ENCODE results near the gene NTRK2. TPM values are rescaled to one million over a fixed set of nuclear protein-coding genes. Genes with fewer than 3 reads are reported as not detected.
A peak's percentile ranks its signal among the peaks of the same experiment; 100 is the strongest.

Gene NTRK2
- polyA plus RNA-seq, 1 donor = 17.6 TPM

DNA sequence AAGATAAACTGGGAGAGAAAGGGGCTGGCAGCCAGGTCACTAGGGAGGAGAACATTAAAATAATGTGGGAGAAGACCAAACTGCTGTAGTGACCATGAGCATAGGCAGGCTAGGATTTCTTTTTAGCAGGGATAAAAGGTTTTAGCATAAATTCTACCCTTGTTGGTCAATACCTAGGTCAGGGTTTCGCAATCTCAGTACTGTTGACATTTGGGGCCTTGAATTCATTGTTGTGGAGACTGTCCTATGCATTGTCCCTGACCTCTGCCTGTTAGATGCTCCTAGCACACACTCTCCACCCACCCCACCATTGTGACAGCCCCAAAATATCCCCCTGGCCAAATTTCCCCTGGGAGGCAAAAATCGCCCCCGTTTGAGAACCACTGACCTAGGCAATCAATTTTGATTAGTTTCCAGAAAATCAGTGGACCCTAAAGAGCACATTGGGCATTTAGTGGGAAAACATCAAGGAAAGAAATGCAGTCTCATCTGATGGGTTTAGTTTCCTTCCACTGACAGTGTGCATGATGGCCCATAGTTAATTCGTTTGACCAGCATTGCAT, 181.4 kb downstream of the NTRK2 start:
- DNase-seq (ENCODE audit: low read depth) = no peak

DNA sequence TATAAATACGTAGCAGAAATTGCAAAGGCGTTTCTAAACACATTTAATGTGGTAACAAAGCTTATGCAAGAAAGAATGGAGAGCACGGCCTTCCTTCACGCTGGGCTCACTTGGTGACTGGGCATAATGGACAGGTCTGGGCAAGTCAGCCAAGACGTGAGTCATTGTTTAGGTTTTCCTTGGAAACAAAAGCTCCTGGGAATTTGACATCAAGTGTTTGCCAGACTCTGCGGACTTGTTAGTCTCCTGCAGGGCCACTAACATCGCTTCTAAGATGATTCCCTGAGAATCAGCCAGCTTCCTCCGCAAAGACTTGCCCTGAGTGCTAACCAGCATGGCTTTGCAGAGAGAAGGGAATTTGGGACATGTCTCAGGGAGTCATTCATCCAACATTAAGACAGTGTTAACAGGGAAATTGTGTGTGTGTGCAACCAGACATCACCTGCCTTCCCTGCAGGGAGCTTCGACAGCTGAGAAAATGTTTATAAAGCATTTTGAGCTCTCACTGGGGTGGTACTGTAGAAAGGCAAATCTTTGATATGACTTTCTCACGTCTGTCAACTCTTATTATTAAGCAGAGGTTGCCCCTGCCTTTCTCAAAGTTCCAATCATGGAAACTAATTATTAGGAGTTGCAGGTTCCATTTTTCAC, 182.5 kb downstream of the NTRK2 start:
- no peak for DNase-seq (ENCODE audit: low read depth)

DNA sequence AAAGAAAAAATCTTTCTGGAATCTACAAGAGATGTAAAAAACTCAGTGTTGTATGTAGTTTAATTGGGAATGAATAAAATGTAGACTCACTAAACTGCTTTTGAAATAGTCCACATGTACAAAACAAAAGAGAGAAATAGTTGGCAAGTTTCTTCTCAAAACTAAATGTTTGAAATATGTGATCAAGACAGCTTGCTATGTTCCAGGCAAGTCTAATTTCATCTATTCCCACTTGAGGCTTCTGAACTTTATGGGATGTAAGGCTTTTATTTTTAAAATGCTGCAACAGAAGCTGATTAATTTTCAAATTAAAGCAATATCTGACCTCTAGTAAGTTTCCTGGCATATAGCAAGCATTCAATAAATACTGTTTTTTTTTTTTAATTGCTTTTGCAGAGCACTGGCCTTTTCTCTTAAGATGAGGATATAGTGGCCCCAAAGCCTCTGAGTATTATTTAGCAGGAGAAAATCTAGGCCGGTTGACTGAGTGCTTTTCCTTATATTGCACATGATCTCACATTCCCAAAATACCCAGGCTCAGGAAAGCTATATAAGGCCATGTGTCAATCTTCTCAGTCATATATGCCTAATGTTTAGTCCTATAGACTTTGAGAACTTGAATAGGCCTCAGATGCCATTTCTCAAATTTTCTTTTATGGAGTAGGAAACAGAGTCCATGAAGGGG, 183.2 kb downstream of the NTRK2 start:
- DNase-seq (ENCODE audit: low read depth) = no peak

DNA sequence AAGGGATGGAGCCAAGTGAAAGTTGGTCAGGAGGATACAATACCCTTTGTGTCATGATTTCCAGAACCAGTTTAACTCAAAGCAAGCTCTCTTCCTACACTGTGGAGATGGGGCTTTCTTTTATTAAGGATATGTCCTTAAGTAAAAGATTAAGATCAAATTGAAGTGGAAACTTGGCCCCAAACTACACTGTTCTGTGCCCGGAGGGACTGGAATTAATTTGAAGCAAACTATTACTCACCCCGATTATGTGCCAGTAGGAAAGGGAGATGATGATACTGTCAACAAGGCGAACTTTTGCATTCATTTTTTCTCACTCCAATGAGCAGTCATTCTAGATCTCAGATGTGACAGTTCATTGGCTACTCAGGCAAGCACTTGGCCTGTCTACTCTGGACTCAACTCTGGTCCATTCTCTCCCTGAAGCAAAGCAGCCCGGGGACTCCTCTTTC, 186.7 kb downstream of the NTRK2 start:
- DNase-seq (ENCODE audit: low read depth) = peak; percentile 93

DNA sequence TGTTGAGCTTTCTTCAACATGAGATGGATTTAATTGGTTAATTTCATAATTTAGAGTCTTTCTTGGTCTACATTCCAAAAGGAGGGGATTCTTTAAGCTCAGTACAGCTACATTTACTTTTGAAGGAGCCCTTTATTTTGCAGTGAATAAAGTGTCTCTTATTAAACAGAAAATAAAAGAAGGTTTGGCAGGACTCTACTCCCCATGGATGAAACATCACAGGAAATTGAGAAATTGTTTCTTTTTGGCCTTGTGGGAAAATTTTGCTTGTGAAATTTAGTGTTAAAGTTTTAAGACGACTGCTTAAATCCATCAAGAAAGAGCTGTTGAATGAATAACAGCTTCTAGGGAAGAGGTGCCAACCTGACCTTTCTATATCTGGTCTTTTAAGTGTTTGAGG, 187.7 kb downstream of the NTRK2 start:
- no peak for DNase-seq (ENCODE audit: low read depth)

DNA sequence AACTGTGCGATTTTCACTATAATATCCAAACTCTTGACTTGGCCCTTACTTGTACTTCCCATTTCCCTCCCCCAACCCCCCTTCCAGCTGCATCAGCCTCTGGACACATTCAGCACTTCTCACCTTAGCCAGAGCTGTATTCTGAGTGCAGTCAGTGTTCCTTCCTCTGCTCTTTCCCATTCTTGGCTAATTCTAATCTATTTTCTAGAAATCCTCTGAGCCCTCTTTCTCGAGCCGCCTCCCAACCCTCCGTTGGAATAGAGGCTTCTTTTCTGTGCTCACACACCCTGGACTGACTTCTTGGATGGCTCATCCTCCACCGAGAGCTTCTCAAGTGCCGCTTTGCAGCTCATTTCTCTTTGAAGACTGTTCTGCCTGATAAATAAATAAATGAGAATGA, 188.8 kb downstream of the NTRK2 start:
- peak; percentile 65 for DNase-seq (ENCODE audit: low read depth)

DNA sequence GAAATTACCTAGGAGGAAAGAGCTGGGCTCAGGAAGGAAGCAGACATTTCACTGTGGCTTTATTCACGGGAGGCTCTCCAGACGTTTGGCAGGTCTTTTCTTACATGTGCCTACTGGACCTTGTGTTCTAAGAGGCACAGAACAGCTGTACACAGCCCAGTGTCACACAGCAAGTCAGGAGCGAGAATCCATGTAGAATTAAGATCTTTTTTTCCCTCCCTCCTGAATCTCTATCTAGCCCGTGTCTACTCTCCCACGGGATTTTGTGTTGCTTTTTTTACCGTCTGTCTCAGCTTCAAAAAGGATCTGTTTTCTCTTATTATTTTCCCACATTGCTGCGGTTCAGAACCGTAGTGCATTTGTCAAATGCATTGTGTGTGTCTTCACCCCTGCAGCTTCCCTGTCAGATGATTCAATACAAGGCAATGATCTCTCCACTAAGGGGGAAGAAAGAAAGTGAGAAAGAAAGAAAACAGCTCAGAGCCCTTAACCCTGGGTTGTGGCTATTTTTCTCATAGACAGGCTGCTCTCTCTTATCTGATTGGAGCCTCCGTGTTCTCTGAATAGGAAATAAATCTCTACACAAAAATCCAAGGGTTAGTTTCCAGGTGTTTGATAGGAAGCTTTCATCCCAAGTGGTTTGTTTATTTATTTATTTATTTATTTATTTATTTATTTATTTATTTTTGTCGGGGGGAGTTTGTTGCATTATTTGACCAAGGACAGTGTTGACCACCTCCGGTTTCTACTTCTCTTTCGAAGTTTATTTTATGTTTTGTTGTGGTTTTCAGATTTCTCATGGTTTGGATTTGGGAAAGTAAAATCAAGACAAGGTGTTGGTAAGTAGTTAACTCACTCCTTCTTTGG, 191.0 kb downstream of the NTRK2 start:
- DNase-seq (ENCODE audit: low read depth) = no peak

DNA sequence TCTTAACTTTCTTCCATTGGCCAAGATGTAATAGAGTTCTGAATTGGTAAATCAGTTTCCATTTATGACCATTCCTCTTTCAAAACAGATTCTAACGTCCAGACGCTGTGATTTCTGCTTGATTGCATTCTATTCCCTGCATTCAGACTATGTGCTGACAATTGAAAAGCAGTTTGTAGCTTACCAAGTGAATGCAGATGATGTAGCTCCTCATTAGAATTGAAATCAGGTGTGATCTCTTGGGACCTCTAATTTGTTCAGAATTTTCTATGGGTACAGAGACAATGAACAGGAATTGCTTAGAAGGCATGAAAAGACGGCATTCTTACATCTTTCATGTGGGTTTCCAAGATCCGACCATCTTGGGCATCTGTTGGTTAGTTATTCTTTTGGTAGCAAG, 191.9 kb downstream of the NTRK2 start:
- DNase-seq (ENCODE audit: low read depth) = no peak

DNA sequence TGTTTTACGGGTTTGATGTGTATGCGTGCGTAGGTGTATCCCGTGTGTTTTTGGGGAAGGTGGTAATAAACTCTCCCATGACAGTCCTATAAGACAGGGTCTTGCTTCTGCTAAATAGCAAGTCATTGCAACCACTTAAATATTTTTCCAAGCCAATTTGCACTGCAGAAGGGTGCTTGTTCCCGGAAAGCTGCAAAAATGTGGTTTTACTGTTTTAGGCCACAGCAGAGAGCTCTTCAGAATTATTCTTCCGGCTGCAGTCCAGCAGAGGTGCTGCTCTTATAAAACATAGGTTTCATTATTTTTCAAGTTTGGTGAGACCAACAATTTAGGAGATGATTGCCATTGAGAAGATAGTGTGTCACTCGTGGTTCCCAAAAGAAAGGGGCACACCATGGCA, 192.8 kb downstream of the NTRK2 start:
- DNase-seq (ENCODE audit: low read depth) = no peak

DNA sequence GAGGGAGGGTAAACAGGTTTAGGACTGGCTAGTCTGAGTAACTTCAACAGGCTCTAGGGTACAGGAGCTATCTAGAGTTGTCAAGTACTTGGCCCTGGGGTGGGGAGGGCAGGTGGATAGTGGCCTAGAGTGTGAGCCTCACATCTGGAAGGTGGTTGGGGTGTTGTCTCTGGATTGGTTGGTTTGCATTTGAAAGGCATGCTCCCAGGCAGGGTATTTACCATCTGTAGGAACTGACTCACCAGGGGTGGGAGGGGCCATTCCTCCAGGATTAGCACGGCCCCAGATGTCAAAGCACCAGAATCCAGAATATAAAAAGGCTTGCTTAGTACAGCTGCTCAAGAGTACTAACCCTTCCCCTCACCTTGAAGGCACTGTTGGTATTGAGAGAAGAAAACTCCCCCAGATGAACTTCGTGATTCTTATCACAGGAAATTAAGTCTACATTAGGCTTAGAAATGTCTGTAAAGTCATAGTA, 193.3 kb downstream of the NTRK2 start:
- DNase-seq (ENCODE audit: low read depth) = no peak

DNA sequence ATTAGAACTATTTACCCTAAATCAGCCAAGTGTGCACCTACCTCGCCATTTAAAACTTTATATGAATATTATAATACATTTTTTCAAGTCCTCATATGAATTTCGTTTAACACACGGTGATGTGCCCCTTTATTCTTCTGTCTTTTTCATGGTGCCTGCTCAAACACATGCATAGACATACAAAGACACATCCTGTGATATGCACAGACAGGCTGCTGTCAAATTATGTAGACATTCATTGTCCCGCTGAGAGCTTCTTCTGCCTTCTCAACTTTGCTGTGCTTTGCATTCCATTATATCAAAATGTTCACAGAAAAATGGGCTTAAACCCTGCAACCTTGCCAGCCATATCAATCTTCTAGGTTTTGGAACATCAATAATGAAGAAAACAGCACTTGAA, 193.8 kb downstream of the NTRK2 start:
- DNase-seq (ENCODE audit: low read depth) = no peak

DNA sequence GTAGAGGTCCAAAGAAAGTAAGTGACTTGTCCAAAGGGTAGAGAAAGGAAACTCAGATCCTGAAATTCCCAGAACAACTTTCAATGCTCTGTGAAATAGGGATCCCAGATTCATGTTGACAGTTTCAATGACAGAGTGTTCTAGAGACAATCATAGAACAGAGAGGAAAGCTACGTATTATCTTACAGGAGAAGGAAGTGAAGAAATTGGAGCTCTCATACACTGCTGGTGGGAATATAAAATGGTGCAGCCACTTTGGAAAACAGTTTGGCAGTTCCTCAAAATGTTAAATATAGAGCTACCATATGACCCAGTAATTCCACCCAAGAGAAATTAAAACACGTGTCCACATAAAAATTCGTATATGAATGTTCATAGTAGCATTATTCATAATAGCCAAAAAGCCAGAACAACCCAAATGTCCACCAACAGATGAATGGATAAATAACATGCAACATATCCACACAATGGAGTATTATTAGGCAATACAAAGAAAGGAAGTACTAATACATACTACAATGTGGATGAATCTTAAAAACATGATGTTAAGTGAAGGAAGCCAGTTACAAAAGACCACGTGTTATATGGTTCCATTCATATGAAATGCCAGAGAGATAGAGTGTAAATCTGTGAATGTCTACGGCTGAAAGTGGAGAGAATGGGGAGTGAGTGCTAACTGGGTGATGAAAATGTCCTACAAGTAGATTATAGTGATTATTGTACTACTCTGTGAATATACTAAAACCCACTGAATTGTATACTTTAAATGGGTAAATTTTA, 197.1 kb downstream of the NTRK2 start:
- no peak for DNase-seq (ENCODE audit: low read depth)

DNA sequence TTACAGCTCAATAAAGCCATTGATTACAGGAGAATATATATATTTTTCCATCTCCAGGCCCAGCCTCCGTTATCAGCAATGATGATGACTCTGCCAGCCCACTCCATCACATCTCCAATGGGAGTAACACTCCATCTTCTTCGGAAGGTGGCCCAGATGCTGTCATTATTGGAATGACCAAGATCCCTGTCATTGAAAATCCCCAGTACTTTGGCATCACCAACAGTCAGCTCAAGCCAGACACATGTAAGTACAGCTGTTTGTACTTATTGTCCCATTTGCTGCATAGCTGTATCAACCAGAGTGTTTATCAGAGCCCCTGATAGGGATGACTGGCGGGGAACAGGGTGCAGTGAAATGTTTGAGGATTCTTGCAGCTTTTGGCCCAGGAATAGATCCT, 197.7 kb downstream of the NTRK2 start:
- no peak for DNase-seq (ENCODE audit: low read depth)

DNA sequence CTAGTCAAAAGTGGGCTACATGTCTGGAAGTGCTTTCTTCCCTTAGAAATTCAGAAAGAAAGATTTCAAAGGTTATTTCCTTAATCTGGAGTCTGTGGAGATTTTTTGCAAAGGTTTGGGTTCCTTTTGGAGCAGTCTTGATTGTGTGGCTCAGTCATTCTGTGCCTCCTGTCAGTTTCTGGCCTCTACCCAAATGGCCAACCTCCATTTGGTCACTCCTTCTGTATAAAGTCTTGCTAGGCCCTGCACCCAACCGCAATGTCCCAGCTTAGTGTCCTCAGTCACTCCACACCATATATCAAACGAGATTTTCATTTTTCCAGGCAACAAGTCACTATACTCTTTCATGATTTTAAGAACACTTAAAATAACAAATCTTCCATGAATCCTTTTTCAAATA, 199.6 kb downstream of the NTRK2 start:
- no peak for DNase-seq (ENCODE audit: low read depth)

DNA sequence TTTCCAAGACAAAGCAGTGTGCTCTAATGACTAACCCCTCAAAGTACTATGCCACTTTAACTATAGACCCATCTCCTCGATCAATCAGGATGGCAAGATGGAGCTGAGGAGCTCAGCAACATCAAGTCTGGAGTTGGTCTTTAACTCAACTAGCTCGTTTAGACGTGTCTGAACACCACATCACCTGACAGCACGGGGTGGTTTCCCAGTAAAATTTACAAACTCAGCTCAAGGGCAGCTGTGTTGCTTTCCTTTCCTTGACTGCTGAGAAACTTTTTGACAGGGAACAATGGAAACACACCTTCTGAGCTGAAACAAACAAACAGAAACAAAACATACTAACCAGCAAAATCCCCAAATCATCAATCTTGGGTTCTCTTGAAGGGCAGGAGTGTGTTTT, 202.5 kb downstream of the NTRK2 start:
- DNase-seq (ENCODE audit: low read depth) = no peak

DNA sequence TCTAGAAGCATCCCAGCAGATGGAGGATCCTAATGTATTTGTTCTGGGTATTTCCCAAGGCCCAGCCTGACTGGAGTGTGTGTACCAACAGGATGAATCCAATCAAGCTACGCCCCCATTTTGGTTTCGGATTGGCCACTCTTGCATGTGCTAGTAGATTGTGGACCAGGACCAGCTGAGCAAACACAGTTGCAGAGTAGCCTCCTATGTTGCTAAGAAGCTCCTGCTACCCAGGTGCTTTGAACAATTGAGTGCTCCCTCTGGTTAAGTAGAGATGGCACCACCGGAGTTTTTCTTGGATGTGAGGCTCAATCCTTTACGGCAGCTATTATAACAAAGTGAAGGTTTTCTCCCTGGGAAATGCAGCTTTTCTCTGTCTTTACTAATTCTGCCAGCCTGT, 204.5 kb downstream of the NTRK2 start:
- DNase-seq (ENCODE audit: low read depth) = no peak

DNA sequence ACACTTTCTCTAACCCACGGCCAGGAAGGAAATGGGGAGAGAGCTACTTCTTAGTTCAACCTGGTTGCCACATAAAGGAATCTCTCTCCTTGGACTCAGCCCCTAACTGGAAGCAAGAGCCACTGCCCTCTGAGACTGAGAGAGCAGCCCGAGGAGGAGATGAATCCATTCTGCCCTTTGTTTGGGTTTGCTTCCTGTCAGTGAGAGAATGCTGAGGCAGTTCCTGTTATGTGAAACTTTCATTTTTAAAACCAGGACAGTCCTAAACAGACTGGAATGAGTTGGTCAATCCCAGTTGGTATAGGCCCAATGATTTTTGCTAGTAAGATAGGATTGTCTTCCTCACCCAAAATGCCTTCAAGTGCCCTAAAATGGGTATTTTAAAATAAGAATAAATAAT, 205.1 kb downstream of the NTRK2 start:
- DNase-seq (ENCODE audit: low read depth) = no peak

DNA sequence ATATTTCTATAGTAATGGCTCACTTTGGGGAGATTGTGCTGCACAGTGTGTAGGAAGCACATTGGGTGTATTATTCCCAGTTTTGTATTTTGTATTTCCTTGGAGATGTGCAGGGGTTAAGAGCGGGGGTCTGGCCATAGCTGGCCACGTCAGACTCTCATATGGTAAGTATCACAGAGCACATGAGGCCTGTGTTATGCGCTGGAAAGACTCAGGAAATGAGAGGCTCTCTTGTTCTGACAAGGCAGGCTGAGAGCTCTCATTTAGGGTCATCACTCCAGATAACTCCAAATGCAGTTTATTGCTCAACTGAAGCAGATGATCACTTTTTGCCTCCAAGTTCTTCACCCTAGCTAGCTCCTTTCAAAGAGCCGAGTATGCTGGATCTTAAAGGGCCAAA, 205.7 kb downstream of the NTRK2 start:
- DNase-seq (ENCODE audit: low read depth) = no peak

DNA sequence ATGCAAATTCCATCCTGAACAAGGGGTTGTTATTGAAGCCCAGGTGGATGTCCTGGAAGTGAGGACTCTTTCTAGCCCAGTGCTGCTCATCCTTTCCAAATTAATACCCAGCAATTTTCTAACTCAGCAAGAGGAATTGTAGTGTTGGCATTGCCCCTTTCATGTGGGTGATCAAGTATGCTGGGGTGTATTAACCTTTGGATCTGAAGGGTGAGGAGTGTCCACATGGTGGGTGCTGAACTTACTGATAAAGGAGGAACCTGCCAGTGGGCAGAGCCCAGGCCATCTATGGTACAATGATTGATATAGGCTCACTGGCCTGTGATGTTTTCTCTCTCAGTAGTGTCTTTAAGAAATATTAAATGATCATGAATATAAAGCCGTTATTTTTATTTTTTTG, 210.1 kb downstream of the NTRK2 start:
- DNase-seq (ENCODE audit: low read depth) = no peak

DNA sequence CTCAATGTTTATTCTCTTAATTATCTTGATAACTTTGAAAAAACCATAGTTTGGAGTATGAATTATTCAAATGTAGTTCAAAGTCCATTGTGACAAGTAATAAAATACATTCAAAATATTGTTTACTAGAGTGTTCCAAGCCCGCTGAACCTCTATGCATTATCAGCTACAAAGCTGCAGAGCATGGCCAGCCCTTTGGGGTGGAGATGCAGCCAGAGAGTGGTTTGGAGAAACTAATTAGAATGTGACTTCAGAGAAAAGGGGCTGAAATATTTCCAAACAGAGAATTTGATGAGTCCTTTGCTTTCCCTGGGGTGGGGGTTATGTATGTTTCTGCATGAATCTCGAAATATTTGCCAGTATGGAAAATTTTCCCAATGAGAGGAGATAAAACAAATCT, 211.3 kb downstream of the NTRK2 start:
- no peak for DNase-seq (ENCODE audit: low read depth)

DNA sequence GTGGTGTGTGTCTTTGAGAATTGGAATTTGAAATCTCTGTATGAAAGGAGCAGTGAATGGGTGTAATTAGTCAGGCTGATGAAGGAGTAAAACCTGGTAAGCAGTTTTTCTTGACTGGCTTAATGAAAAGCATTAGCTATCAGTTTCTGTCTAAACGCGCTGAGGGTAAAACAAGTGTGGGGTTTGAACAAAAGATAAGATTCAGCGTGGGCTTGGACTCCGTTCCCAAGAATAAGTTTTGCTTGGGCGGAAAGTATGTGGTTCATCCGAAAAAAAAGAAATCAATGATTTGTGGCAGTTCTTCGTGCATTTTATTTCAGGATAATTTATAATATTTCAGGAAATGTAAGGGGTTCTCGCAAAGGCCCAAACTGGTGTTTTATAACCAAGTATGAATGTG, 217.3 kb downstream of the NTRK2 start:
- DNase-seq (ENCODE audit: low read depth) = no peak

DNA sequence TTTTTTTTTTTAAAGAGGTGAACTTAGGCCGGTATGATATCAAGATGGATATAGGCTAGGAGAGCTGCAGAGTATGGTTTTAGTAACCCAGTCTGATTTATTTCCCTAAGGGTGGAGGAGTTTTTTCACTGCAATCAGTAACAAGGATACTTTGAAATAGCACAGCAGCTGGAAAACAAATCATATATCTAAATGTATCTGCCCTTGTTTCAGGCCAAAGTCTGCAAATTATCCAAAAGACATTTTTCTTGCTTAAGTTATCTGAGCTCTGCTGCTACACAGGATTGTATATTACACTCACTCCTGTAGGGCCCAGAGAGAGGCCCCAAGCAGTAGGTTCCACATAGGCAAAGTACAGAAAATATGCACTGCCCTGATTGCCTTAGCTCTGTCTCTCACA, 222.4 kb downstream of the NTRK2 start:
- DNase-seq (ENCODE audit: low read depth) = no peak
